ENCODE measurements around the gene GPR68.

GPR68 gene, protein sequence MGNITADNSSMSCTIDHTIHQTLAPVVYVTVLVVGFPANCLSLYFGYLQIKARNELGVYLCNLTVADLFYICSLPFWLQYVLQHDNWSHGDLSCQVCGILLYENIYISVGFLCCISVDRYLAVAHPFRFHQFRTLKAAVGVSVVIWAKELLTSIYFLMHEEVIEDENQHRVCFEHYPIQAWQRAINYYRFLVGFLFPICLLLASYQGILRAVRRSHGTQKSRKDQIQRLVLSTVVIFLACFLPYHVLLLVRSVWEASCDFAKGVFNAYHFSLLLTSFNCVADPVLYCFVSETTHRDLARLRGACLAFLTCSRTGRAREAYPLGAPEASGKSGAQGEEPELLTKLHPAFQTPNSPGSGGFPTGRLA

DNA sequence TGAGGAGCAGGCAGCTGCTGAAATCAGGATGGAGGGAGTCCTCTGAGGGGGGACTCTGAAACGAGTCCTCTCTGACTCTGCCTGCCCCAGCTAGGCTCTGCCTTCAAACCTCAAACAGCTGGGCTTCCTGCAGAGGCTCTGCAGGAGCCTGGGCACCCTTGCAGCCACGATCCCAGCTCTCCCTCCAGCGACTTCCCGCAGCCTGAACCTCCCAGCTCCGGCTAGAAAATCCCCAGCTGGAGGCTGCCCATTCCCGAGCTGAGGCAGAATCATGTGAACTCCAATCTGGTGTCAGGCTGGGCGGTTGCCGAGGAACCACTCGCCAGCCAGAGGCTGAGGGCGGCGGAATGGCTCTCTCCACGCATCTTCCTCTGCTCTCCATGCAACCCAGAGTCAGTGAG is at the start of gene GPR68:
Gene GPR68 (minus strand): TSS at position 204 of the 401 bp plus-strand sequence. CDS start 9,654 bp downstream, outside the sequence.
- Histone ChIP-seq H3K4me2 (ENCODE audit: low read length) (no peak within 1 kb of the TSS), H3K27me3 (ENCODE audit: control insufficient read depth, insufficient read depth, low read length) (no peaks in the 10 kb centered on the region), H3K9me3 (ENCODE audit: control insufficient read depth, low read length) (no peaks in the 10 kb centered on the region), H3K79me2 (no peaks in the 10 kb centered on the region), H2AFZ (no peak within 1 kb of the TSS), H3K9ac (no peak within 1 kb of the TSS), H3K4me3 (ENCODE audit: low read depth, low read length) (no peak within 1 kb of the TSS), H3K4me1 (no peaks in the 10 kb centered on the region), H3K36me3 (ENCODE audit: control insufficient read depth, insufficient read depth, low read length) (no peaks in the 10 kb centered on the region), H3K27ac (no peak within 1 kb of the TSS)
- TF ChIP-seq, protein P1, sequence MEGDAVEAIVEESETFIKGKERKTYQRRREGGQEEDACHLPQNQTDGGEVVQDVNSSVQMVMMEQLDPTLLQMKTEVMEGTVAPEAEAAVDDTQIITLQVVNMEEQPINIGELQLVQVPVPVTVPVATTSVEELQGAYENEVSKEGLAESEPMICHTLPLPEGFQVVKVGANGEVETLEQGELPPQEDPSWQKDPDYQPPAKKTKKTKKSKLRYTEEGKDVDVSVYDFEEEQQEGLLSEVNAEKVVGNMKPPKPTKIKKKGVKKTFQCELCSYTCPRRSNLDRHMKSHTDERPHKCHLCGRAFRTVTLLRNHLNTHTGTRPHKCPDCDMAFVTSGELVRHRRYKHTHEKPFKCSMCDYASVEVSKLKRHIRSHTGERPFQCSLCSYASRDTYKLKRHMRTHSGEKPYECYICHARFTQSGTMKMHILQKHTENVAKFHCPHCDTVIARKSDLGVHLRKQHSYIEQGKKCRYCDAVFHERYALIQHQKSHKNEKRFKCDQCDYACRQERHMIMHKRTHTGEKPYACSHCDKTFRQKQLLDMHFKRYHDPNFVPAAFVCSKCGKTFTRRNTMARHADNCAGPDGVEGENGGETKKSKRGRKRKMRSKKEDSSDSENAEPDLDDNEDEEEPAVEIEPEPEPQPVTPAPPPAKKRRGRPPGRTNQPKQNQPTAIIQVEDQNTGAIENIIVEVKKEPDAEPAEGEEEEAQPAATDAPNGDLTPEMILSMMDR (IDR thresholded peaks at IDR 0.05) = no peak

DNA sequence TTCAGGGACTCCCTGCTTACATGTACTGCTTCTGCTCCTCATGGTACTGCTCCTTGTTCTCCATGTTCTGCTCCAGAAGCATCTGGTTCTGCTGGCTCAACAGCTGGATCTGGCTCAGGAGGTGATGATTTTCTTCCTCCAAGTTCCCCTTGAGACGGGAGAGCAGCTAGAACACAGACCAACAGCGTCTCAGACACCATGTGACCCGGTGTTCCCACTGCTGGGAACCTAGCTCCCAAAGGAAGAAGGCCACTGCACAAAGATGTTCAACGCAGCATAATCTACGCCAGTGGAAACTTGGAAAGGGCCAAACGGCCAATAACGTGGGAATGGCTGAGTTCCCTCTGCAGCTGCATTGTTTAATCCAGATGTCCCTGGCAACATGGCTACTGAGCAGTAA is 49.6 kb upstream of the GPR68 start:
- Histone ChIP-seq H3K36me3 (ENCODE audit: control insufficient read depth, insufficient read depth, low read length) (no peaks in the 10 kb centered on the region), H3K27me3 (ENCODE audit: control insufficient read depth, insufficient read depth, low read length) (no peaks in the 10 kb centered on the region), H3K27ac (no peak overlapping the region), H3K79me2 (no peaks in the 10 kb centered on the region), H2AFZ (no peak overlapping the region), H3K4me3 (ENCODE audit: low read depth, low read length) (no peak overlapping the region), H3K9ac (no peak overlapping the region), H3K4me2 (ENCODE audit: low read length) (no peak overlapping the region), H3K9me3 (ENCODE audit: control insufficient read depth, low read length) (no peaks in the 10 kb centered on the region), H3K4me1 (peaks cover 4% of the 10 kb centered on the region)
- TF ChIP-seq, protein P1 (IDR thresholded peaks at IDR 0.05) = no peak

GRCh38 chr14:91293281-91293680 is 48.8 kb upstream of the GPR68 start:
- Histone ChIP-seq H3K4me1 (peaks cover 4% of the 10 kb centered on the region), H3K36me3 (ENCODE audit: control insufficient read depth, insufficient read depth, low read length) (no peaks in the 10 kb centered on the region), H3K27ac (no peak overlapping the region)

DNA sequence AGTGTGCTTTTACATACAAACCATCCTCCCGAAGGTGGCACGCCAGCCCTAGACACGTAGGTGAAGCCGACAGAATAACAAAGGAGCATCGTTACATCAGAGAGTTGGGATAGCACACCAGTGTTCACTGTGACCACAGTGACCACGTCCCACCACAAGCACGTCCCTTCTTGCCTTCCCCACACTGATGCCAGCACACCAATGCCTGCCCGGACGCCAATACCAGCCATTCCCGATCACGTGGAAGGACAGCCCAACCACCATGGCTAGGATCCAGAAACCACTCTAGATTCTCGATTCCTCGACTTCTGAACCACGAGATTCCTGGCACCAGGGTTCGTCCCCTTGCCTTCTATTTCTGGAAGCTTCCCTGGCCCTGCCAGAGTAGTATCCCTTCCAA is 48.0 kb upstream of the GPR68 start:
- Histone ChIP-seq H3K79me2 (no peaks in the 10 kb centered on the region), H3K4me1 (peaks cover 4% of the 10 kb centered on the region), H3K36me3 (ENCODE audit: control insufficient read depth, insufficient read depth, low read length) (no peaks in the 10 kb centered on the region), H3K9me3 (ENCODE audit: control insufficient read depth, low read length) (no peaks in the 10 kb centered on the region), H2AFZ (no peak overlapping the region), H3K4me2 (ENCODE audit: low read length) (no peak overlapping the region), H3K27me3 (ENCODE audit: control insufficient read depth, insufficient read depth, low read length) (no peaks in the 10 kb centered on the region), H3K27ac (no peak overlapping the region), H3K9ac (no peak overlapping the region), H3K4me3 (ENCODE audit: low read depth, low read length) (no peak overlapping the region)
- TF ChIP-seq, protein P1 (IDR thresholded peaks at IDR 0.05) = no peak

More at GRCh38 chr14:91293281-91293680, 48.8 kb upstream of the GPR68 start:
- Histone ChIP-seq H2AFZ (no peak overlapping the region), H3K4me3 (ENCODE audit: low read depth, low read length) (no peak overlapping the region), H3K9ac (no peak overlapping the region), H3K79me2 (no peaks in the 10 kb centered on the region), H3K4me2 (ENCODE audit: low read length) (no peak overlapping the region), H3K27me3 (ENCODE audit: control insufficient read depth, insufficient read depth, low read length) (no peaks in the 10 kb centered on the region), H3K9me3 (ENCODE audit: control insufficient read depth, low read length) (no peaks in the 10 kb centered on the region)
- TF ChIP-seq, protein P1 (IDR thresholded peaks at IDR 0.05) = no peak

Measured in parathyroid adenoma (tissue), 2 donors.